Body of pancreas (tissue), 4 donors: ENCODE data around the gene PIH1D1.

Source experiments
- CTCF ChIP-seq, 7 experiments: fragments of 450-650 bp in 4 of 7; fragments of 200-600 bp in 3 of 7; sonication (generic) in 3 of 7; IDR thresholded peaks; one replicate each; pipeline ENCODE4 v1.5.1; 2016 to 2019; ENCODE audit warnings: antibody characterized with exemption in 7 of 7
- POLR2A ChIP-seq, 3 donors: fragments of 450-650 bp; IDR thresholded peaks; one replicate each; pipeline ENCODE4 v1.6.1; 2016; ENCODE audit warnings: antibody characterized with exemption in 3 of 3, mild to moderate bottlenecking in 2 of 3

- no peak for TF ChIP-seq CTCF (IDR thresholded peaks at IDR 0.05)
- TF ChIP-seq POLR2A (IDR thresholded peaks at IDR 0.05), result no peak
These were observed 18.2 kb downstream of the PIH1D1 start for GRCh38 chr19:49433240-49433901.
